Measurements from ENCODE around the gene GPR137C.

Gene GPR137C

DNA sequence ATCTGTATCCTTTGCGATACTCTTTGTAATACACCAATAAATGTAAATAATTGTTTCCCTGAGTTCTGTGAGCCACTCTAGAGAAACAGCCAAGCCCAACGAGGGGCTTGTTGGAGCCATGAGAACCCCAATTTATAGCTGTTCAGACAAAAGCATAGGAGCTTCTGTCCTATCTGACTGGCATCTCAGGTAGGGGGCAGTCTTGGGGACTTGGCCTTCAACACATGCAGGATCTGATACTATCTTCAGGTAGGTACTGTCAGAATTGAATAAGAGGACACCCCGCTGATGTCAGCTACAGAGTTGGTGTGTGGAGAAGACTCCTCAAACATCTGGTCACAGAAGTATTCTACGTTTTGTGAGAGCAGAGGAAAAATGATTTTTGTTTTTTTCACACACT, 25.6 kb upstream of the GPR137C start:
- no peak overlapping the region for H3K4me3 ChIP-seq (ENCODE audit: control insufficient read depth, low read depth, low read length)
- TF ChIP-seq, protein P1, sequence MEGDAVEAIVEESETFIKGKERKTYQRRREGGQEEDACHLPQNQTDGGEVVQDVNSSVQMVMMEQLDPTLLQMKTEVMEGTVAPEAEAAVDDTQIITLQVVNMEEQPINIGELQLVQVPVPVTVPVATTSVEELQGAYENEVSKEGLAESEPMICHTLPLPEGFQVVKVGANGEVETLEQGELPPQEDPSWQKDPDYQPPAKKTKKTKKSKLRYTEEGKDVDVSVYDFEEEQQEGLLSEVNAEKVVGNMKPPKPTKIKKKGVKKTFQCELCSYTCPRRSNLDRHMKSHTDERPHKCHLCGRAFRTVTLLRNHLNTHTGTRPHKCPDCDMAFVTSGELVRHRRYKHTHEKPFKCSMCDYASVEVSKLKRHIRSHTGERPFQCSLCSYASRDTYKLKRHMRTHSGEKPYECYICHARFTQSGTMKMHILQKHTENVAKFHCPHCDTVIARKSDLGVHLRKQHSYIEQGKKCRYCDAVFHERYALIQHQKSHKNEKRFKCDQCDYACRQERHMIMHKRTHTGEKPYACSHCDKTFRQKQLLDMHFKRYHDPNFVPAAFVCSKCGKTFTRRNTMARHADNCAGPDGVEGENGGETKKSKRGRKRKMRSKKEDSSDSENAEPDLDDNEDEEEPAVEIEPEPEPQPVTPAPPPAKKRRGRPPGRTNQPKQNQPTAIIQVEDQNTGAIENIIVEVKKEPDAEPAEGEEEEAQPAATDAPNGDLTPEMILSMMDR (conservative IDR thresholded peaks at IDR 0.05; ENCODE audit: control insufficient read depth, insufficient read depth, low read depth, low read length): no peak
- DNase-seq (ENCODE audit: low read depth): no peak

DNA sequence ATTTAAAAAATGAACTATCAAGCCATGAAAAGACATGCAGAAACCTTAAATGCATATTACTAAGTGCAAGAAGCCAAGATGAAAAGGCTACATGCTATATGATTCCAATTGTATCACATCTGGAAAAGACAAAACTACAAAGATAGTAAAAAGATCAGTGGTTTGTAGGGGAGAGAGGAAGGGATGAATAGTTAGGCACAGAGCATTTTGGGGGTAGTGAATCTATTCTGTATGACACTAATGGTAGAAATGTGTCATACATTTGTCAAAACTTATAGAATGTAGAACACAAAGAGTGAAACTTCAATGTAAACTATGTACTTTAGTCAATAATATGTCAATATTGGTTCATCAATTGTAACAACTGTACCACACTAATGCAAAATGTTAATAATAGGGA, 21.2 kb upstream of the GPR137C start:
- H3K4me3 ChIP-seq (ENCODE audit: control insufficient read depth, low read depth, low read length): no peak overlapping the region
- TF ChIP-seq, protein P1 (conservative IDR thresholded peaks at IDR 0.05; ENCODE audit: control insufficient read depth, insufficient read depth, low read depth, low read length): no peak
- no peak for DNase-seq (ENCODE audit: low read depth)

DNA sequence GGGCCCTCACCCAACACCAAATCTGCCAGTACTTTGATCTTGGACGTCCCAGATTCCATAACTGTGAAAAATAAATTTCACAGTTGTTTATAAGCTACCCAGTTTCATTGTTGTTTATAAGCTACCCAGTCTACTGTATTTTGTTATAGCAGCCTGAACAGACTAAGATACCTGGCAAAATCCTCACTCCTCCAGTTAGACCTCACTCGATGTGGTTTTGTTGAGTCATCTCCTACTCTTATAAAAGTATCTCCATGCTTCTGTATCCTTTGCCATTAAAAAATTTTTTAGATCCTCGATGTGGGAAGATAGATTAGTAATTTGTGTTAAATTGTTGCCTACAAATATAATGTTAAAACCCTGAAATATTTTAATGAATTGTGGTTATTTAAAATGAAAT, 16.4 kb upstream of the GPR137C start:
- DNase-seq (ENCODE audit: low read depth): no peak
- TF ChIP-seq, protein P1 (conservative IDR thresholded peaks at IDR 0.05; ENCODE audit: control insufficient read depth, insufficient read depth, low read depth, low read length): no peak
- H3K4me3 ChIP-seq (ENCODE audit: control insufficient read depth, low read depth, low read length): no peak overlapping the region

DNA sequence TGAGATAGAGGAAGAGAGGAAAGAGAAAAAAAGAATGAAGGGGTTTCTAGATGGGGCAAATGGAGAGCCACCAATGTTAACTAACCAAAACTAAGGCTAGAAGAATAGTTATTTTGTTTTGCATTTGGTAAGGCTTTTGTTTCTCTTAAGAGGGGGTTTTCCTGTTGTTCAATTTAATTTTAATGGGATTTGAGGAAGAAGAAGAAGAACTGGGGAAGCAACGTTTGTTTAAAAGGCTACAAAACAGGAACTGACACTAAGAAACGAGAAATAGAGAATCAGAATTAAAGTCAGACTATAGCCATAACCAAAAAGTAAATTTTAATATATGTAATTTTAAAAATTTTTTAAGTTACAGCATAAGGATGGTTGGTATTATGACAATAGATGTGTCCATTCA, 14.0 kb upstream of the GPR137C start:
- DNase-seq (ENCODE audit: low read depth): no peak
- TF ChIP-seq, protein P1 (conservative IDR thresholded peaks at IDR 0.05; ENCODE audit: control insufficient read depth, insufficient read depth, low read depth, low read length): no peak
- no peak overlapping the region for H3K4me3 ChIP-seq (ENCODE audit: control insufficient read depth, low read depth, low read length)

DNA sequence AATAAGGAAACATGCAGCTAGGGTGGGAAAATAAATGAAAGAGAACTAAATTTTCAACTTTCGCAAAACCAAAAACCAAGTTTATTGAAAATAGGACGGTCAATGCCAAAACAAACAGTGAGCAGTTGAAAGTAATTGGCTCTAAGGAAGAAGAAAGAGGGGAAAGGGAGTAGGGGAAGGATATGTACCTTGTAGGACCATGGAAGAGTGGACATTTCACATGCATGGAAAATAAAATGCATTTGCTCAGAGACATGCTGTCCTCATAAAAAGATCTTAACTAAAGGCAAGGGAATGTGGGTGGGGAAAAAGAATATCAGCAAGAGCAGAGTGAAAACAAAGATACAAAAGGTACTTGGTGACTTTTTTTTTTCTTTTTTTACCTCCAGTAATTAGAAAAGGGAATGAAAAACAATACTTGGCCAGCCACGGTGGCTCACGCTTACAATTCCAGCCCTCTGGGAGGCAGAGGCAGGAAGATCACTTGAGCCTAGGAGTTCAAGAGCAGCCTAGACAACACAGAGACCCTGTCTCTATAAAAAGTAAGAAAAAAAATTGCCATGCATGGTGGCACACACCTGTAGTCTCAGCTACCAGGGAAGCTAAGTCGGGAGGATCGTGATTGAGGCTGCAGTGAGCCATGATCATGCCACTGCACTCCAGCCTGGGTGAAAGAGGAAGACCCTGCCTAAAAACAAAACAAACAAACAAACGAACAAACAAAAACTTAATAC, 6.9 kb upstream of the GPR137C start:
- TF ChIP-seq, protein P1 (conservative IDR thresholded peaks at IDR 0.05; ENCODE audit: control insufficient read depth, insufficient read depth, low read depth, low read length): no peak

DNA sequence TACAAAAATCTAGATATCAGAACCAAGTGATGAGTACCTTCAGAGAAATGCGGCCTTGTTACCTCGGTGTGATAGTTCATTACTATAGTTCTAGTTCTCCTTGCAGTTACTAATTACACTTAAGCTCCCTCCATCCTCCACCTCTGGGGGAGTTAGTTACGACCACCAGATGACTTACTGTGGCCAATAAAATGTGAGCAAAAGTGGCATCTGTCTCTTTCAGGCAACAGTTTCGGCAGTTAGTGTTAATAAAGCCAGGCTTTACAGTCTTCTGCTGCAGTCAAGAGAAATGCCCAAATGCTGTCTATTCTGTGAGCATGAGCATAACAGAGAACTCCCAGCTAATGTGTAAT, 6.3 kb upstream of the GPR137C start:
- DNase-seq (ENCODE audit: low read depth): no peak
- no peak overlapping the region for H3K4me3 ChIP-seq (ENCODE audit: control insufficient read depth, low read depth, low read length)
- TF ChIP-seq, protein P1 (conservative IDR thresholded peaks at IDR 0.05; ENCODE audit: control insufficient read depth, insufficient read depth, low read depth, low read length): no peak

More for the DNA sequence above, 6.9 kb upstream of the GPR137C start:
- DNase-seq (ENCODE audit: low read depth): no peak
- H3K4me3 ChIP-seq (ENCODE audit: control insufficient read depth, low read depth, low read length): no peak overlapping the region

DNA sequence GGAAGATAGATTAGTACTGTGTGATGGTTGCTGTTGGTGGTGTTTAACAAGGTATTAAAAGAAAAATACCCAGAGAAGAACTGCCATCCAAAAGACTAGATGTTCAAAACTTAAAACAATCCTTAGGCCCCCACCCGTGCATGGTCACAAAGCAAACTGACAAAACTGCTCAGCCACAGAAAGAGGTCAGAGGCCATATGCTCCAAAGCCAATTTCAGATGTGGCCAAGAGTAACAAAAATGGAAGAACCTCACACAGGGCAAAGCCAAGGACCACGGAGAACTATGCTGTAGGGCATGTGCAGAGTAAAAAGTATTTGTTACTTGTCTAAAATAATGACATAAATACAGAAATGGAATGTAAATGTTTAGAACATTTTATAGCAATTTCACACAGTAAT, 5.6 kb upstream of the GPR137C start:
- DNase-seq (ENCODE audit: low read depth): no peak
- TF ChIP-seq, protein P1 (conservative IDR thresholded peaks at IDR 0.05; ENCODE audit: control insufficient read depth, insufficient read depth, low read depth, low read length): no peak
- H3K4me3 ChIP-seq (ENCODE audit: control insufficient read depth, low read depth, low read length): no peak overlapping the region
